ENCODE measurements around the gene KRT31. TPM values are rescaled to one million over a fixed set of nuclear protein-coding genes. Genes with fewer than 3 reads are reported as not detected.
"Not testable (repeated sequence)": the region's sequence is repeated elsewhere in the genome, so short reads cannot be mapped to it uniquely, and the experiment has no call there.

Gene KRT31
- total and polyA plus RNA-seq, 4 donors, result not detected

- DNase-seq (no peak), ATAC-seq (ENCODE audit: low FRiP score) (no peak)
- Histone ChIP-seq H3K27ac (ENCODE audit: low read depth in 1 of 2, low read length in 2 of 2) (no peak overlapping the region), H3K36me3 (ENCODE audit: control insufficient read depth in 1 of 2, insufficient read depth in 2 of 2, low read length in 1 of 2) (no peaks in the 10 kb centered on the region), H3K4me1 (ENCODE audit: control insufficient read depth in 1 of 2, insufficient read depth in 2 of 2, low read length in 2 of 2) (no peaks in the 10 kb centered on the region), H3K9me3 (ENCODE audit: control insufficient read depth, low read length) (no peaks in the 10 kb centered on the region), H3K4me3 (ENCODE audit: low read length in 2 of 2) (no peak overlapping the region), H3K27me3 (ENCODE audit: control insufficient read depth in 1 of 2, insufficient read depth in 2 of 2, low read length in 1 of 2) (no peaks in the 10 kb centered on the region)
- WGBS, 2 donors, result 92 to 93% methylated on average over 7 of the region's 7 CpGs
- intact Hi-C loops (cut with DNase I), result no loop called here
These were observed 1.1 kb downstream of the KRT31 start for GRCh38 chr17:41396340-41396739.

- intact Hi-C loops (cut with DNase I), result no loop called here
- Histone ChIP-seq H3K4me1 (ENCODE audit: control insufficient read depth in 1 of 2, insufficient read depth in 2 of 2, low read length in 2 of 2) (no peaks in the 10 kb centered on the region), H3K27ac (ENCODE audit: low read depth in 1 of 2, low read length in 2 of 2) (no peak overlapping the region), H3K27me3 (ENCODE audit: control insufficient read depth in 1 of 2, insufficient read depth in 2 of 2, low read length in 1 of 2) (no peaks in the 10 kb centered on the region), H3K36me3 (ENCODE audit: control insufficient read depth in 1 of 2, insufficient read depth in 2 of 2, low read length in 1 of 2) (no peaks in the 10 kb centered on the region), H3K4me3 (ENCODE audit: low read length in 2 of 2) (no peak overlapping the region), H3K9me3 (ENCODE audit: control insufficient read depth, low read length) (no peaks in the 10 kb centered on the region)
- DNase-seq, result no peak
- ATAC-seq (ENCODE audit: low FRiP score), result no peak
- 83 to 88% methylated on average over 1 of the region's 1 CpG for WGBS, 2 donors
These were observed 1.8 kb downstream of the KRT31 start for GRCh38 chr17:41395611-41396010.

GRCh38 chr17:41395044-41395443 lies 2.4 kb downstream of the KRT31 start:
- H3K4me1 ChIP-seq (ENCODE audit: control insufficient read depth in 1 of 2, insufficient read depth in 2 of 2, low read length in 2 of 2); H3K36me3 ChIP-seq (ENCODE audit: control insufficient read depth in 1 of 2, insufficient read depth in 2 of 2, low read length in 1 of 2); DNase-seq; H3K9me3 ChIP-seq (ENCODE audit: control insufficient read depth, low read length); H3K27ac ChIP-seq (ENCODE audit: low read depth in 1 of 2, low read length in 2 of 2); ATAC-seq (ENCODE audit: low FRiP score); H3K4me3 ChIP-seq (ENCODE audit: low read length in 2 of 2); intact Hi-C loops (cut with DNase I); H3K27me3 ChIP-seq (ENCODE audit: control insufficient read depth in 1 of 2, insufficient read depth in 2 of 2, low read length in 1 of 2): not testable (repeated sequence)
- 78 to 86% methylated on average over 7 to 12 of the region's 12 CpGs for WGBS, 2 donors

GRCh38 chr17:41394254-41394996 lies 3.0 kb downstream of the KRT31 start:
- Histone ChIP-seq H3K27ac (ENCODE audit: low read depth in 1 of 2, low read length in 2 of 2) (no peak overlapping the region), H3K9me3 (ENCODE audit: control insufficient read depth, low read length) (no peaks in the 10 kb centered on the region), H3K36me3 (ENCODE audit: control insufficient read depth in 1 of 2, insufficient read depth in 2 of 2, low read length in 1 of 2) (no peaks in the 10 kb centered on the region), H3K4me3 (ENCODE audit: low read length in 2 of 2) (no peak overlapping the region), H3K4me1 (ENCODE audit: control insufficient read depth in 1 of 2, insufficient read depth in 2 of 2, low read length in 2 of 2) (no peaks in the 10 kb centered on the region), H3K27me3 (ENCODE audit: control insufficient read depth in 1 of 2, insufficient read depth in 2 of 2, low read length in 1 of 2) (no peaks in the 10 kb centered on the region)
- WGBS, 2 donors, result 85 to 86% methylated on average over 10 of the region's 10 CpGs
- intact Hi-C loops (cut with DNase I), result no loop called here
- ATAC-seq (ENCODE audit: low FRiP score) (no peak), DNase-seq (no peak)

- intact Hi-C loops (cut with DNase I), result no loop called here
- Histone ChIP-seq H3K27me3 (ENCODE audit: control insufficient read depth in 1 of 2, insufficient read depth in 2 of 2, low read length in 1 of 2) (no peaks in the 10 kb centered on the region), H3K36me3 (ENCODE audit: control insufficient read depth in 1 of 2, insufficient read depth in 2 of 2, low read length in 1 of 2) (no peaks in the 10 kb centered on the region), H3K4me3 (ENCODE audit: low read length in 2 of 2) (no peak overlapping the region), H3K9me3 (ENCODE audit: control insufficient read depth, low read length) (no peaks in the 10 kb centered on the region), H3K27ac (ENCODE audit: low read depth in 1 of 2, low read length in 2 of 2) (no peak overlapping the region), H3K4me1 (ENCODE audit: control insufficient read depth in 1 of 2, insufficient read depth in 2 of 2, low read length in 2 of 2) (no peaks in the 10 kb centered on the region)
- 75 to 80% methylated on average over 10 of the region's 10 CpGs for WGBS, 2 donors
- DNase-seq (no peak), ATAC-seq (ENCODE audit: low FRiP score) (no peak)
These were observed 3.6 kb downstream of the KRT31 start for GRCh38 chr17:41393826-41394225.

- WGBS, 2 donors, result 62 to 68% methylated on average over 5 of the region's 5 CpGs
- no peak for DNase-seq
- intact Hi-C loops (cut with DNase I), result no loop called here
These were observed 4.1 kb downstream of the KRT31 start for GRCh38 chr17:41393294-41393693.

GRCh38 chr17:41392278-41392677 lies 5.1 kb downstream of the KRT31 start:
- no peak overlapping the region for H3K27ac ChIP-seq (ENCODE audit: low read depth in 1 of 2, low read length in 2 of 2)
- ATAC-seq (ENCODE audit: low FRiP score), result no peak
- 95 to 96% methylated on average over 1 of the region's 1 CpG for WGBS, 2 donors
- H3K27me3 ChIP-seq (ENCODE audit: control insufficient read depth in 1 of 2, insufficient read depth in 2 of 2, low read length in 1 of 2), result no peaks in the 10 kb centered on the region
- intact Hi-C loops (cut with DNase I), result no loop called here
- no peaks in the 10 kb centered on the region for H3K4me1 ChIP-seq (ENCODE audit: control insufficient read depth in 1 of 2, insufficient read depth in 2 of 2, low read length in 2 of 2)
- no peaks in the 10 kb centered on the region for H3K36me3 ChIP-seq (ENCODE audit: control insufficient read depth in 1 of 2, insufficient read depth in 2 of 2, low read length in 1 of 2)
- no peak overlapping the region for H3K4me3 ChIP-seq (ENCODE audit: low read length in 2 of 2)
- H3K9me3 ChIP-seq (ENCODE audit: control insufficient read depth, low read length), result peaks cover 2% of the 10 kb centered on the region
- DNase-seq, result no peak

More at GRCh38 chr17:41393294-41393693, 4.1 kb downstream of the KRT31 start:
- Histone ChIP-seq H3K4me1 (ENCODE audit: control insufficient read depth in 1 of 2, insufficient read depth in 2 of 2, low read length in 2 of 2) (no peaks in the 10 kb centered on the region), H3K27me3 (ENCODE audit: control insufficient read depth in 1 of 2, insufficient read depth in 2 of 2, low read length in 1 of 2) (no peaks in the 10 kb centered on the region), H3K27ac (ENCODE audit: low read depth in 1 of 2, low read length in 2 of 2) (no peak overlapping the region), H3K4me3 (ENCODE audit: low read length in 2 of 2) (no peak overlapping the region), H3K36me3 (ENCODE audit: control insufficient read depth in 1 of 2, insufficient read depth in 2 of 2, low read length in 1 of 2) (no peaks in the 10 kb centered on the region), H3K9me3 (ENCODE audit: control insufficient read depth, low read length) (no peaks in the 10 kb centered on the region)
- ATAC-seq (ENCODE audit: low FRiP score), result peak; percentile 50

- Histone ChIP-seq H3K4me3 (ENCODE audit: low read length in 2 of 2) (no peak overlapping the region), H3K9me3 (ENCODE audit: control insufficient read depth, low read length) (peaks cover 4% of the 10 kb centered on the region), H3K27ac (ENCODE audit: low read depth in 1 of 2, low read length in 2 of 2) (no peak overlapping the region), H3K36me3 (ENCODE audit: control insufficient read depth in 1 of 2, insufficient read depth in 2 of 2, low read length in 1 of 2) (no peaks in the 10 kb centered on the region), H3K4me1 (ENCODE audit: control insufficient read depth in 1 of 2, insufficient read depth in 2 of 2, low read length in 2 of 2) (no peaks in the 10 kb centered on the region), H3K27me3 (ENCODE audit: control insufficient read depth in 1 of 2, insufficient read depth in 2 of 2, low read length in 1 of 2) (no peaks in the 10 kb centered on the region)
- ATAC-seq (ENCODE audit: low FRiP score), result no peak
- 45 to 48% methylated on average over 2 of the region's 2 CpGs for WGBS, 2 donors
- intact Hi-C loops (cut with DNase I), result no loop called here
- DNase-seq, result no peak
These were observed 5.9 kb downstream of the KRT31 start for GRCh38 chr17:41391535-41391934.

GRCh38 chr17:41390411-41390938 lies 6.9 kb downstream of the KRT31 start:
- 46 to 47% methylated on average over 7 of the region's 7 CpGs for WGBS, 2 donors
- Histone ChIP-seq H3K36me3 (ENCODE audit: control insufficient read depth in 1 of 2, insufficient read depth in 2 of 2, low read length in 1 of 2) (no peaks in the 10 kb centered on the region), H3K4me3 (ENCODE audit: low read length in 2 of 2) (no peak overlapping the region), H3K4me1 (ENCODE audit: control insufficient read depth in 1 of 2, insufficient read depth in 2 of 2, low read length in 2 of 2) (no peaks in the 10 kb centered on the region), H3K9me3 (ENCODE audit: control insufficient read depth, low read length) (peaks cover 4% of the 10 kb centered on the region), H3K27ac (ENCODE audit: low read depth in 1 of 2, low read length in 2 of 2) (no peak overlapping the region), H3K27me3 (ENCODE audit: control insufficient read depth in 1 of 2, insufficient read depth in 2 of 2, low read length in 1 of 2) (no peaks in the 10 kb centered on the region)
- DNase-seq, result no peak
- intact Hi-C loops (cut with DNase I), result no loop called here
- no peak for ATAC-seq (ENCODE audit: low FRiP score)
